Measurements from ENCODE around the gene FSD1L.

The FSD1L gene

GRCh38 chr9:105447814-105448812, at the start of gene FSD1L:
Gene FSD1L, plus strand, starts transcription at chr9:105448034. Its CDS starts 187 bp downstream, at chr9:105448221.
- DNase-seq: peak; percentile 71 to 88

- no peak for DNase-seq
Observed at GRCh38 chr9:105399117-105399516, 48.7 kb upstream of the FSD1L start.

GRCh38 chr9:105401651-105402050, 46.2 kb upstream of the FSD1L start:
- no peak for DNase-seq

GRCh38 chr9:105403552-105404248, 44.1 kb upstream of the FSD1L start:
- DNase-seq: no peak

- DNase-seq: no peak
Observed at GRCh38 chr9:105405514-105406131, 42.2 kb upstream of the FSD1L start.

GRCh38 chr9:105406369-105406768, 41.5 kb upstream of the FSD1L start:
- DNase-seq: no peak

- DNase-seq: peak in 1 of 2 experiments; percentile 51
Observed at GRCh38 chr9:105413525-105413924, 34.3 kb upstream of the FSD1L start.

- DNase-seq: peak in 1 of 2 experiments; percentile 35
Observed at GRCh38 chr9:105414947-105415661, 32.7 kb upstream of the FSD1L start.

GRCh38 chr9:105415662-105415980, 32.2 kb upstream of the FSD1L start:
- no peak for DNase-seq

GRCh38 chr9:105416840-105417239, 31.0 kb upstream of the FSD1L start:
- DNase-seq: no peak

GRCh38 chr9:105418588-105419500, 29.0 kb upstream of the FSD1L start:
- no peak for DNase-seq

- DNase-seq: no peak
Observed at GRCh38 chr9:105419816-105420597, 27.8 kb upstream of the FSD1L start.

GRCh38 chr9:105421154-105421553, 26.7 kb upstream of the FSD1L start:
- no peak for DNase-seq

- DNase-seq: no peak
Observed at GRCh38 chr9:105421864-105422263, 26.0 kb upstream of the FSD1L start.

- DNase-seq: peak in 1 of 2 experiments; percentile 24
Observed at GRCh38 chr9:105425816-105426433, 21.9 kb upstream of the FSD1L start.

GRCh38 chr9:105426657-105427056, 21.2 kb upstream of the FSD1L start:
- no peak for DNase-seq

GRCh38 chr9:105431424-105432246, 16.2 kb upstream of the FSD1L start:
- DNase-seq: no peak

GRCh38 chr9:105432247-105432842, 15.5 kb upstream of the FSD1L start:
- DNase-seq: no peak

GRCh38 chr9:105435453-105435852, 12.4 kb upstream of the FSD1L start:
- no peak for DNase-seq
